Colonic mucosa (tissue), 4 donors: Measurements from ENCODE around the gene ANKZF1. TPM values are rescaled to one million over a fixed set of nuclear protein-coding genes. Genes with fewer than 3 reads are reported as not detected.
"Not testable (repeated sequence)": the region's sequence is repeated elsewhere in the genome, so short reads cannot be mapped to it uniquely, and the experiment has no call there.

ENCODE experiments used
- DNase-seq: peaks from one replicate; pipeline ENCODE4 v3.0.0-alpha.2; 2020
- H3K27ac ChIP-seq: fragments of 200-600 bp; one replicate; pipeline ENCODE4 v1.8.0; 2021
- H3K27me3 ChIP-seq: fragments of 200-600 bp; one replicate; pipeline ENCODE4 v1.8.0; 2021
- H3K36me3 ChIP-seq: fragments of 200-600 bp; one replicate; pipeline ENCODE4 v1.8.0; 2021
- H3K4me1 ChIP-seq: fragments of 200-600 bp; one replicate; pipeline ENCODE4 v1.8.0; 2021; ENCODE audit warnings: mild to moderate bottlenecking
- H3K4me3 ChIP-seq: fragments of 200-600 bp; one replicate; pipeline ENCODE4 v1.8.0; 2021
- H3K9ac ChIP-seq, 2 donors: one replicate each; pipeline ENCODE4 v1.7.0; 2013; ENCODE audit warnings: control low read depth in 2 of 2, low read depth in 2 of 2, low read length in 2 of 2
- H3K9me3 ChIP-seq: fragments of 200-600 bp; one replicate; pipeline ENCODE4 v1.8.0; 2021
- intact Hi-C: fragments of 100-400 bp; cut with DNase I; formaldehyde crosslinking; loops from one replicate; pipeline ENCODE4 v1.14.1; 2022
- total RNA-seq, 2 donors: library from RNA; stranded (reverse); fragmentation: NEBNext Ultra II Directional in 1 of 2; extraction: Animal tissue kit (Norgen Biotek cat#: 25700) in 1 of 2; gene quantifications; one replicate each; pipeline ENCODE4 v1.2.1, GENCODE V29; 2021
- TF ChIP-seq, protein P1 (sequence below): fragments of 200-600 bp; IDR thresholded peaks from one replicate; pipeline ENCODE4 v1.8.0; 2022; ENCODE audit warnings: antibody characterized with exemption, mild to moderate bottlenecking
- donor health status: healthy.
- donor health status: DM: no; HTN: no; CAD: no.
- donor health status: DM: no; HTN: no; CAD: no.

The ANKZF1 gene
- total RNA-seq, 2 donors from 2014 or later, result 56.7 to 67.1 TPM

- peaks cover 26% of the 10 kb centered on the region for H3K4me1 ChIP-seq
- intact Hi-C loops, result no loop called here
Observed at GRCh38 chr2:219253753-219254589, 24.4 kb downstream of the ANKZF1 start, which contains the start of gene TUBA4A. Gene TUBA4A (minus strand): TSS chr2:219253918. CDS start chr2:219253858, 60 bp downstream.

DNA sequence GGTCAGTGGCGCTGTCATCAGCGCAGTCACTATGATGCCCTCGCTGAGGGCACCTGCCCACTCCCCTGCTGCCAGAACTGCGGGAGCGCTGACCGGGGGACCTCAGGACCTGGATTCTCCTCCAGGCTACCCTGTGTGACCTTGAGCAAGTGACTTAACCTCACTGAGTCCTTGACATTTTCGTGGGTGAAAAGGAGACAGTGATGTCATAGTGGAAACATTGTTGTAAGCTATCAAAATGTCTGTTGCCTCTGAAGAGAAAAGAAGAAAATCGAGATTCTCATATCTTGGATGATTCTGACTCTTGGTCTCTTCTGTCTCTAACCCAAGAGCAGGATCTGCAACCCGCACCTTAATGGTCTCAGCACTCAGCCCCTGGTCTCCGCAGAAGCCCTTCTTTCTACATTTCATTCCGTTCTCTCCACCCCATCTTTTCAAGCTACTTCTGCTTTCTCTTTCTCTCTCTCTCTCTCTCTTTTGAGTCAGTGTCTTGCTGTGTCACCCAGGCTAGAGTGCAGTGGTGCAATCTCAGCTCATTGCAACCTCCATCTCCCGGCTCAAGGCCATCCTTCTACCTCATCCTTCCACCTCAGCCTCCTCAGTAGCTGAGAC, 25.1 kb downstream of the ANKZF1 start:
- DNase-seq, result no peak
- peak overlapping the region; percentile 89 for H3K4me3 ChIP-seq
- peak overlapping the region; percentile 81 for H3K27ac ChIP-seq
- intact Hi-C loops, result no loop called here
- peaks cover 19% of the 10 kb centered on the region for H3K4me1 ChIP-seq
- TF ChIP-seq, protein P1, sequence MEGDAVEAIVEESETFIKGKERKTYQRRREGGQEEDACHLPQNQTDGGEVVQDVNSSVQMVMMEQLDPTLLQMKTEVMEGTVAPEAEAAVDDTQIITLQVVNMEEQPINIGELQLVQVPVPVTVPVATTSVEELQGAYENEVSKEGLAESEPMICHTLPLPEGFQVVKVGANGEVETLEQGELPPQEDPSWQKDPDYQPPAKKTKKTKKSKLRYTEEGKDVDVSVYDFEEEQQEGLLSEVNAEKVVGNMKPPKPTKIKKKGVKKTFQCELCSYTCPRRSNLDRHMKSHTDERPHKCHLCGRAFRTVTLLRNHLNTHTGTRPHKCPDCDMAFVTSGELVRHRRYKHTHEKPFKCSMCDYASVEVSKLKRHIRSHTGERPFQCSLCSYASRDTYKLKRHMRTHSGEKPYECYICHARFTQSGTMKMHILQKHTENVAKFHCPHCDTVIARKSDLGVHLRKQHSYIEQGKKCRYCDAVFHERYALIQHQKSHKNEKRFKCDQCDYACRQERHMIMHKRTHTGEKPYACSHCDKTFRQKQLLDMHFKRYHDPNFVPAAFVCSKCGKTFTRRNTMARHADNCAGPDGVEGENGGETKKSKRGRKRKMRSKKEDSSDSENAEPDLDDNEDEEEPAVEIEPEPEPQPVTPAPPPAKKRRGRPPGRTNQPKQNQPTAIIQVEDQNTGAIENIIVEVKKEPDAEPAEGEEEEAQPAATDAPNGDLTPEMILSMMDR, result no peak
- no peaks in the 10 kb centered on the region for H3K9me3 ChIP-seq
- peak overlapping the region; percentile 83 to 94 for H3K9ac ChIP-seq
- H3K36me3 ChIP-seq, result no peaks in the 10 kb centered on the region
- H3K27me3 ChIP-seq, result no peaks in the 10 kb centered on the region

More at GRCh38 chr2:219253753-219254589, 24.4 kb downstream of the ANKZF1 start, which contains the start of gene TUBA4A:
- Histone ChIP-seq H3K9me3 (no peaks in the 10 kb centered on the region), H3K9ac (peak within 1 kb of the TSS; percentile 83 to 94), H3K4me3 (peak within 1 kb of the TSS; percentile 89), H3K27ac (peak within 1 kb of the TSS; percentile 81), H3K36me3 (no peaks in the 10 kb centered on the region), H3K27me3 (no peaks in the 10 kb centered on the region)
- TF ChIP-seq, protein P1, result peak; percentile 15
- peak; percentile 94 for DNase-seq

GRCh38 chr2:219258942-219259341, 29.3 kb downstream of the ANKZF1 start:
- H3K9me3 ChIP-seq, DNase-seq, H3K27ac ChIP-seq, H3K4me1 ChIP-seq, H3K27me3 ChIP-seq, intact Hi-C loops, H3K4me3 ChIP-seq, H3K36me3 ChIP-seq, H3K9ac ChIP-seq: not testable (repeated sequence)

DNA sequence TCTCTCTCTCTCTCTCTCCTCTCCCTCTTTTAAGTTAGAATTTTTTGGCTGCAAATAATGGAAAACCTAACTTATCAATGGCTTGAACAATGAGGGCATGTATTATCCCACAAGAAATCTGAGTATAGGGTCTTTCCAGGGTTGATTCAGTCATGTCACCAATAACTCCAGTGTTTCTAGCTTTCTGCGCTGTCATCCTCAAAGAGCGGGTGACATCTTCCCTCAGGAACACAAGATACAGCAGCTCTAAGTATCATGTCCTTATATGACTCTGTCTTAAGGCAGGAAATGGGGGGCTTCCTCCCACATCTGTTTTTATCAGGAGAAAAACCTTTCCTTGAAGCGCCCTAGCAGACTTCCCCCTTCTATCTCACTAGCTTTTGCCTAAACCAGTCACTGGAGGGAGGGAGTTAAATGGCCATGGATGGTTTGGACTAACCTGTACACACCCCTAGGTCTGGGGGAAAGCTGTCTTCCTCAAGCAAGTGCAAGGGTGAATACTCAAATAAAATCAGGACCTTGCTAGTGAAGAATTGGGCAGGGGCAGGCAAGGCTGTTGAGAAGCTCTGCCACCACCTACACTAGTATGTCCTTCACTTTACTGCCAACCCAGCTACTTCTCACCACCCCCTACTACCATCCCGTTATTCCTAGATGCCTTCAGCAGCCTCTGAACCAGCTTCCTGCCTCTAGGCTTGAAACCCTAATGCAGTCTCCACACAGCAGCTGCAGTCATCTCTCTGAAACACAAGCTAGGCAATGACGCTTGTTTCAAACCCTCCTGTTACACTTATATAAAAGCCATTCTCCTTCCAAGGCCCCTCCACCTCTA, 31.6 kb downstream of the ANKZF1 start:
- no peak overlapping the region for H3K9ac ChIP-seq
- no peaks in the 10 kb centered on the region for H3K27me3 ChIP-seq
- intact Hi-C loops, result no loop called here
- DNase-seq, result no peak
- no peak overlapping the region for H3K27ac ChIP-seq
- no peaks in the 10 kb centered on the region for H3K9me3 ChIP-seq
- no peaks in the 10 kb centered on the region for H3K36me3 ChIP-seq
- TF ChIP-seq, protein P1, result no peak
- no peaks in the 10 kb centered on the region for H3K4me1 ChIP-seq
- no peak overlapping the region for H3K4me3 ChIP-seq

DNA sequence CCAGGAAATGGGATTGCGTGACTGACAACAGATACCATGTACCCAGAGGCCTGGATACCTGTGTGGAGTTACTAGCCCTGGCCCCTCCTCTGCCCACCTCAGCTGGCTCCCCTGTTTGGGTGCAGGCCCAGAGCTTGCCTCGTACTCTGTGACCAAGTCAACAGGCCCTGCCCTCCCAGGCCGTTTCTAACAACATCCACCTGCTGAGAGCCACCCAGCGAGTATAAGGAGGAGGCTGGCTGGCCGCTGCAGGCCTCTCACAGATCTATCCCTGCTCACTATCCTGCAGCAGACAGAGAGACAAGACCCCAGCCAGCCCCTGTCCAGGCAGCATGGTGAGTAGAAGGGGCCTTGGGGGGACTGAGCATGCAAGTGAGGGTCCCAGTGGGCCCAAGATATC, 36.6 kb downstream of the ANKZF1 start:
- TF ChIP-seq, protein P1, result no peak
- no peaks in the 10 kb centered on the region for H3K27me3 ChIP-seq
- no peak overlapping the region for H3K9ac ChIP-seq
- no peak overlapping the region for H3K4me3 ChIP-seq
- H3K9me3 ChIP-seq, result no peaks in the 10 kb centered on the region
- no peak overlapping the region for H3K27ac ChIP-seq
- intact Hi-C loops, result no loop called here
- DNase-seq, result no peak
- no peaks in the 10 kb centered on the region for H3K36me3 ChIP-seq
- H3K4me1 ChIP-seq, result no peaks in the 10 kb centered on the region
